Hindlimb muscle (tissue), 1 donor: ENCODE data around the gene SUSD5. TPM values are rescaled to one million over a fixed set of nuclear protein-coding genes. Genes with fewer than 3 reads are reported as not detected.
"Not testable (repeated sequence)": the region's sequence is repeated elsewhere in the genome, so short reads cannot be mapped to it uniquely, and the experiment has no call there.

Experiments
- DNase-seq: peaks from one replicate; pipeline ENCODE4 v3.0.0-alpha.2; 2013
- polyA plus RNA-seq: library from polyadenylated mRNA; unstranded; fragments of 120-200 nt; gene quantifications from one replicate; pipeline ENCODE4 v1.2.1, GENCODE V29; 2013; ENCODE audit not compliant: insufficient read length

The SUSD5 gene
- polyA plus RNA-seq, 1 donor, result 1.2 TPM

GRCh38 chr3:33111581-33111980, 107.0 kb downstream of the SUSD5 start:
- DNase-seq, result no peak

- not testable (repeated sequence) for DNase-seq
Observed at GRCh38 chr3:33106854-33107253, 111.8 kb downstream of the SUSD5 start.

- no peak for DNase-seq
Observed at GRCh38 chr3:33105341-33105948, 113.2 kb downstream of the SUSD5 start.

GRCh38 chr3:33104803-33105202, 113.8 kb downstream of the SUSD5 start:
- DNase-seq, result no peak

- no peak for DNase-seq
Observed at GRCh38 chr3:33103480-33103879, 115.1 kb downstream of the SUSD5 start.

GRCh38 chr3:33103034-33103433, 115.6 kb downstream of the SUSD5 start:
- DNase-seq, result no peak

GRCh38 chr3:33100229-33100628, 118.4 kb downstream of the SUSD5 start:
- DNase-seq, result no peak

Other genes starting within 250 kb of the SUSD5 start
- 27.3 TPM for gene GLB1, start 121.7 kb downstream of the SUSD5 start, polyA plus RNA-seq
- gene TMPPE, start 121.7 kb downstream of the SUSD5 start, polyA plus RNA-seq, result 0.68 TPM
- gene CRTAP, start 104.8 kb downstream of the SUSD5 start, polyA plus RNA-seq, result 155 TPM
- gene FBXL2, start 58.6 kb upstream of the SUSD5 start, polyA plus RNA-seq, result 8.0 TPM
- 48.0 TPM for gene UBP1, start 221.6 kb upstream of the SUSD5 start, polyA plus RNA-seq